Activated CD4-positive, alpha-beta T cell treated with anti-CD3 and anti-CD28 coated beads, Interleukin-2, amount 10 ng/mL, durations not matched to agents 24 days and 14 days (primary cell): ENCODE data around the gene PHKG2. TPM values are rescaled to one million over a fixed set of nuclear protein-coding genes. Genes with fewer than 3 reads are reported as not detected.

Experiments
- DNase-seq: peaks from one replicate; pipeline ENCODE4 v3.0.0; 2022
- H3K27ac Mint-ChIP-seq: one replicate; pipeline ENCODE4 v1.8.0; 2022; ENCODE audit warnings: mild to moderate bottlenecking, mixed read lengths
- H3K27me3 Mint-ChIP-seq: one replicate; pipeline ENCODE4 v1.8.0; 2022; ENCODE audit warnings: mixed read lengths
- H3K36me3 Mint-ChIP-seq: one replicate; pipeline ENCODE4 v1.8.0; 2022; ENCODE audit warnings: low read depth, mild to moderate bottlenecking, mixed read lengths
- H3K4me1 Mint-ChIP-seq: one replicate; pipeline ENCODE4 v1.8.0; 2021; ENCODE audit warnings: mixed read lengths
- H3K4me3 Mint-ChIP-seq: one replicate; pipeline ENCODE4 v1.8.0; 2022; ENCODE audit warnings: mild to moderate bottlenecking, moderate library complexity, mixed read lengths
- H3K9me3 Mint-ChIP-seq: one replicate; pipeline ENCODE4 v1.8.0; 2021; ENCODE audit warnings: mixed read lengths
- intact Hi-C: fragments of 100-400 bp; cut with micrococcal nuclease; formaldehyde crosslinking; loops from one replicate; pipeline ENCODE4 v1.15.1; 2023
- total RNA-seq: library from RNA; stranded (reverse); gene quantifications from 2 replicates; pipeline ENCODE4 v1.2.3, GENCODE V29; 2022

The PHKG2 gene
- total RNA-seq, 1 donor from 2014 or later, result 41.0 TPM

DNA sequence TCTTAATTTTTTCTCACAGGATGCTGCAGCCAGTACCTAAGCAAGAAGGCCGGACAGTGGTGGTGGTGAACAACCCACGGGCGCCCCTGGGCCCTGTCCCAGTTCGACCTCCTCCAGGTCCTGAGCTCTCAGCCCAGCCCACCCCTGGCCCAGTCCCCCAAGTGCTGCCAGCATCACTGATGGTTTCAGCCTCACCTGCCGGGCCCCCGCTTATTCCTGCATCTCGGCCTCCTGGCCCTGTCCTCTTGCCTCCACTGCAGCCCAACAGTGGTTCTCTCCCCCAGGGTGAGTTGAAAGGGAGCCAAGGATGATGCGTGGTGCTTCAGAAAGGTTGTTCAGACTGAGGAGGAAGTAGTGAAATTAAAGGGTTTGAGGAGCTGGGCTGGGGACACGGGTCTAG, 27.5 kb upstream of the PHKG2 start:
- Mint-ChIP-seq H3K4me3 (no peak overlapping the region), H3K27me3 (no peaks in the 10 kb centered on the region), H3K36me3 (peaks cover 72% of the 10 kb centered on the region), H3K4me1 (peaks cover 16% of the 10 kb centered on the region), H3K9me3 (no peaks in the 10 kb centered on the region), H3K27ac (no peak overlapping the region)
- intact Hi-C loops, result no loop called here
- DNase-seq, result no peak

DNA sequence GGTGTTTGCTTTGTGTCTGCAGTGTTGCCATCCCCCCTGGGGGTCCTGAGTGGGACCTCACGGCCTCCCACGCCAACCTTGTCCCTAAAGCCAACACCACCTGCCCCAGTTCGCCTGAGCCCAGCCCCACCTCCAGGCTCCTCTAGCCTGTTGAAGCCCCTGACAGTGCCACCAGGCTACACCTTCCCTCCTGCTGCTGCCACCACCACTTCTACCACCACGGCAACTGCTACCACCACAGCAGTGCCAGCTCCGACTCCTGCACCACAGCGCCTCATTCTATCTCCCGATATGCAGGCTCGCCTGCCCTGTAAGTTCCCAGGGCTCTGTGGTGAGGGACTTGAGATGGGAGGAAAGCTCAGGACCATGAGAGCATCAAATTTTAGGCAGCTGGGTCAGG, 27.1 kb upstream of the PHKG2 start:
- intact Hi-C loops, result no loop called here
- peaks cover 71% of the 10 kb centered on the region for H3K36me3 Mint-ChIP-seq
- H3K27me3 Mint-ChIP-seq, result no peaks in the 10 kb centered on the region
- no peaks in the 10 kb centered on the region for H3K9me3 Mint-ChIP-seq
- DNase-seq, result no peak
- no peak overlapping the region for H3K27ac Mint-ChIP-seq
- peaks cover 11% of the 10 kb centered on the region for H3K4me1 Mint-ChIP-seq
- no peak overlapping the region for H3K4me3 Mint-ChIP-seq

- H3K4me3 Mint-ChIP-seq, result no peak overlapping the region
- no peaks in the 10 kb centered on the region for H3K27me3 Mint-ChIP-seq
- intact Hi-C loops, result no loop called here
- no peak overlapping the region for H3K27ac Mint-ChIP-seq
- DNase-seq, result no peak
- H3K4me1 Mint-ChIP-seq, result peaks cover 7% of the 10 kb centered on the region
- H3K9me3 Mint-ChIP-seq, result no peaks in the 10 kb centered on the region
- H3K36me3 Mint-ChIP-seq, result peaks cover 68% of the 10 kb centered on the region
These were observed 26.6 kb upstream of the PHKG2 start for GRCh38 chr16:30721606-30722005.

GRCh38 chr16:30722443-30722842, 25.8 kb upstream of the PHKG2 start:
- intact Hi-C loops, result no loop called here
- H3K4me1 Mint-ChIP-seq, result peaks cover 6% of the 10 kb centered on the region
- H3K36me3 Mint-ChIP-seq, result peaks cover 66% of the 10 kb centered on the region
- no peaks in the 10 kb centered on the region for H3K9me3 Mint-ChIP-seq
- H3K4me3 Mint-ChIP-seq, result no peak overlapping the region
- DNase-seq, result no peak
- no peaks in the 10 kb centered on the region for H3K27me3 Mint-ChIP-seq
- H3K27ac Mint-ChIP-seq, result no peak overlapping the region

- no peak overlapping the region for H3K27ac Mint-ChIP-seq
- H3K27me3 Mint-ChIP-seq, result no peaks in the 10 kb centered on the region
- H3K9me3 Mint-ChIP-seq, result no peaks in the 10 kb centered on the region
- H3K4me3 Mint-ChIP-seq, result no peak overlapping the region
- DNase-seq, result no peak
- intact Hi-C loops, result no loop called here
- H3K36me3 Mint-ChIP-seq, result peaks cover 71% of the 10 kb centered on the region
- peaks cover 6% of the 10 kb centered on the region for H3K4me1 Mint-ChIP-seq
These were observed 25.3 kb upstream of the PHKG2 start for GRCh38 chr16:30722916-30723315.

- Mint-ChIP-seq H3K9me3 (no peaks in the 10 kb centered on the region), H3K27me3 (no peaks in the 10 kb centered on the region), H3K4me3 (no peak overlapping the region), H3K36me3 (peaks cover 76% of the 10 kb centered on the region), H3K4me1 (peaks cover 6% of the 10 kb centered on the region), H3K27ac (no peak overlapping the region)
- DNase-seq, result no peak
- intact Hi-C loops, result no loop called here
These were observed 24.4 kb upstream of the PHKG2 start for GRCh38 chr16:30723725-30724355.

DNA sequence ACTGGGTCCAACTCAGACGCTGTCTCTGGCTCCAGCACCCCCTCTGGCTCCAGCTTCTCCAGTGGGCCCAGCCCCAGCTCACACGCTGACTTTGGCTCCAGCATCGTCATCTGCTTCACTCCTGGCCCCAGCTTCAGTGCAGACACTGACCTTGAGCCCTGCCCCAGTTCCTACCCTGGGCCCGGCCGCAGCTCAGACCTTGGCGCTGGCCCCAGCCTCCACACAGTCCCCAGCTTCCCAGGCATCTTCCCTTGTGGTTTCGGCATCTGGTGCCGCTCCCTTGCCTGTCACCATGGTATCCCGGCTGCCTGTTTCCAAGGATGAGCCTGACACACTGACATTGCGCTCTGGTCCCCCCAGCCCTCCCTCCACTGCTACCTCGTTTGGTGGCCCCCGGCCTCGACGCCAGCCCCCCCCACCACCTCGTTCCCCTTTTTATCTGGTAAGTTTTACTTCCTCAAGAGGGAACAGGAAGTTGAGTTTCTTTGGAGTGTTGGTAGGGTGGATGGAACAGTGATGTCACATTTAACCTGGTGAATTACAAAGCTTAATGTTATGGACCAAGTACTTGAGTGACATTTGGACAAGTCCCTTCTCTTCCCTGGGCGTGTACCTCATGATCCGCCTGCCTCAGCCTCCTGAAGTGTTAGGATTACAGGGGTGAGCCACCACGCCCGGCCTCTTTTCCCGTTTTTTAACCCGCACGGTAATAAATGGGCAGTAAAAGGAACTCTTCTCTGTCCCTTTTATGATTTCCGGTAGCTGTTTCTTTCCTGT, 23.4 kb upstream of the PHKG2 start:
- no peaks in the 10 kb centered on the region for H3K9me3 Mint-ChIP-seq
- no peak overlapping the region for H3K27ac Mint-ChIP-seq
- H3K4me3 Mint-ChIP-seq, result no peak overlapping the region
- peaks cover 78% of the 10 kb centered on the region for H3K36me3 Mint-ChIP-seq
- H3K4me1 Mint-ChIP-seq, result peaks cover 6% of the 10 kb centered on the region
- H3K27me3 Mint-ChIP-seq, result no peaks in the 10 kb centered on the region
- DNase-seq, result no peak
- intact Hi-C loops, result no loop called here

GRCh38 chr16:30725418-30725792, 22.8 kb upstream of the PHKG2 start:
- Mint-ChIP-seq H3K36me3 (peaks cover 78% of the 10 kb centered on the region), H3K4me3 (no peak overlapping the region)

GRCh38 chr16:30728321-30728720, 19.9 kb upstream of the PHKG2 start:
- H3K36me3 Mint-ChIP-seq, result peaks cover 68% of the 10 kb centered on the region
- no peak overlapping the region for H3K4me3 Mint-ChIP-seq
- no peaks in the 10 kb centered on the region for H3K27me3 Mint-ChIP-seq
- peaks cover 3% of the 10 kb centered on the region for H3K4me1 Mint-ChIP-seq
- no peaks in the 10 kb centered on the region for H3K9me3 Mint-ChIP-seq
- intact Hi-C loops, result no loop called here
- no peak overlapping the region for H3K27ac Mint-ChIP-seq
- DNase-seq, result no peak

More at GRCh38 chr16:30725418-30725792, 22.8 kb upstream of the PHKG2 start:
- Mint-ChIP-seq H3K27me3 (no peaks in the 10 kb centered on the region), H3K27ac (no peak overlapping the region), H3K9me3 (no peaks in the 10 kb centered on the region), H3K4me1 (peaks cover 6% of the 10 kb centered on the region)
- intact Hi-C loops, result no loop called here
- no peak for DNase-seq

DNA sequence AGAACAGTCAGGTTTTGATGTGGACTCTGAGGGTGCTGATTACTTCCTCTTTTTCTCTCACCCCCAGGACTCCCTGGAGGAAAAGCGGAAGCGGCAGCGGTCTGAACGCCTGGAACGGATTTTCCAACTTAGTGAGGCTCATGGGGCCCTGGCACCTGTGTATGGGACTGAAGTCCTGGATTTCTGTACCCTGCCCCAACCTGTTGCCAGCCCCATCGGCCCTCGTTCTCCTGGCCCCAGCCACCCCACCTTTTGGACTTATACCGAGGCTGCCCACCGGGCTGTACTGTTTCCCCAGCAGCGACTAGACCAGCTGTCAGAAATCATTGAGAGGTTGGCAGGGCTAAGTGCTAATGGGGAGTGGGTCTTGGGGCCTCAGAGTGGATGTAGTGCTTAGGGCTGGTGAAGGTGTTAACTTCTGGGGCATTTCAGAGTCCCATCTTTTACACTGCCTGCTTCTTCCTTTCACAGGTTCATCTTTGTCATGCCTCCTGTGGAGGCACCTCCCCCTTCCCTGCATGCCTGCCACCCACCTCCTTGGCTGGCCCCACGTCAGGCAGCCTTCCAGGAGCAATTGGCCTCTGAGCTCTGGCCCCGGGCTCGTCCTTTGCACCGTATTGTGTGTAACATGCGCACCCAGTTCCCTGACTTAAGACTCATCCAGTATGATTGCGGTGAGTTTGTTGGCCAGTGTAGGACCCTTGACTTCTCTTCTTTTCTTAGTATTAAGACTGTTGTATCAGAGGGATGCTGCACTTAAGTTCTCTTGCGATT, 19.1 kb upstream of the PHKG2 start:
- Mint-ChIP-seq H3K4me3 (no peak overlapping the region), H3K4me1 (peaks cover 3% of the 10 kb centered on the region), H3K27ac (no peak overlapping the region), H3K9me3 (no peaks in the 10 kb centered on the region), H3K27me3 (no peaks in the 10 kb centered on the region), H3K36me3 (peaks cover 67% of the 10 kb centered on the region)
- intact Hi-C loops, result no loop called here
- DNase-seq, result no peak

- peaks cover 3% of the 10 kb centered on the region for H3K4me1 Mint-ChIP-seq
- intact Hi-C loops, result no loop called here
- H3K4me3 Mint-ChIP-seq, result no peak overlapping the region
- H3K9me3 Mint-ChIP-seq, result no peaks in the 10 kb centered on the region
- H3K27ac Mint-ChIP-seq, result no peak overlapping the region
- no peaks in the 10 kb centered on the region for H3K27me3 Mint-ChIP-seq
- DNase-seq, result no peak
- H3K36me3 Mint-ChIP-seq, result peaks cover 69% of the 10 kb centered on the region
These were observed 16.8 kb upstream of the PHKG2 start for GRCh38 chr16:30731411-30731810.

- H3K36me3 Mint-ChIP-seq, result peaks cover 77% of the 10 kb centered on the region
- no peak overlapping the region for H3K27ac Mint-ChIP-seq
- H3K27me3 Mint-ChIP-seq, result no peaks in the 10 kb centered on the region
- H3K9me3 Mint-ChIP-seq, result no peaks in the 10 kb centered on the region
- no peak for DNase-seq
- intact Hi-C loops, result no loop called here
- H3K4me3 Mint-ChIP-seq, result no peak overlapping the region
- H3K4me1 Mint-ChIP-seq, result peaks cover 13% of the 10 kb centered on the region
These were observed 11.0 kb upstream of the PHKG2 start for GRCh38 chr16:30736995-30737793.

DNA sequence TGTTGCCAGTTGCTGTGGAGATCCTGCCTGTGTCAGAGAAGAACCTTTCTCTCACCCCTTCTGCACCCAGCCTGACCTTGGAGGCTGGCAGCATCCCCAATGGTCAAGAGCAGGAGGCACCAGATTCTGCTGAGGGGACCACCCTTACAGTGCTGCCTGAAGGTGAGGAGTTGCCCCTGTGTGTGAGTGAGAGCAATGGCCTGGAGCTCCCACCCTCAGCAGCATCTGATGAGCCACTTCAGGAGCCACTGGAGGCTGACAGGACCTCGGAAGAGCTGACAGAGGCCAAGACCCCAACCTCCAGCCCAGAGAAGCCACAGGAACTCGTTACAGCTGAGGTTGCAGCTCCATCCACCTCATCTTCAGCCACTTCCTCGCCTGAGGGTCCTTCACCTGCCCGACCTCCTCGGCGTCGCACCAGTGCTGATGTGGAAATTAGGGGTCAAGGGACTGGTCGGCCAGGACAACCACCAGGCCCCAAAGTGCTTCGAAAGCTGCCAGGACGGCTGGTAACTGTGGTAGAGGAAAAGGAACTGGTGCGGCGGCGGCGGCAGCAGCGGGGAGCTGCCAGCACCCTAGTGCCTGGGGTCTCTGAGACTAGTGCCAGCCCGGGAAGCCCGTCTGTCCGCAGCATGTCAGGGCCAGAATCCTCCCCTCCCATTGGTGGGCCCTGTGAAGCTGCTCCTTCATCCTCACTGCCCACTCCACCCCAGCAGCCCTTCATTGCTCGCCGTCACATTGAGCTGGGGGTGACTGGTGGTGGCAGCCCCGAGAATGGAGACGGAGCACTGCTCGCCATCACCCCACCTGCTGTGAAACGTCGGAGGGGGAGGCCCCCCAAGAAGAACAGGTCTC, 10.2 kb upstream of the PHKG2 start:
- Mint-ChIP-seq H3K4me3 (no peak overlapping the region), H3K9me3 (no peaks in the 10 kb centered on the region), H3K27me3 (no peaks in the 10 kb centered on the region), H3K4me1 (peaks cover 13% of the 10 kb centered on the region), H3K36me3 (peaks cover 73% of the 10 kb centered on the region), H3K27ac (no peak overlapping the region)
- no peak for DNase-seq
- intact Hi-C loops, result no loop called here
